Parathyroid adenoma (tissue), 2 donors: Measurements from ENCODE around the gene SMPDL3B.

Experiments used
- H2AFZ ChIP-seq: fragments of 300-600 bp; sonication (generic); one replicate; pipeline ENCODE4 v1.7.0; 2017; ENCODE audit warnings: antibody characterized with exemption, mild to moderate bottlenecking
- H3K27ac ChIP-seq: fragments of 300-600 bp; sonication (generic); one replicate; pipeline ENCODE4 v1.7.0; 2017
- H3K27me3 ChIP-seq: fragments of 300-600 bp; sonication (generic); one replicate; pipeline ENCODE4 v1.7.0; 2017; ENCODE audit warnings: low read length; ENCODE audit not compliant: control insufficient read depth, insufficient read depth
- H3K36me3 ChIP-seq: fragments of 300-600 bp; sonication (generic); one replicate; pipeline ENCODE4 v1.7.0; 2017; ENCODE audit warnings: low read length; ENCODE audit not compliant: control insufficient read depth, insufficient read depth
- H3K4me1 ChIP-seq: fragments of 300-600 bp; sonication (generic); one replicate; pipeline ENCODE4 v1.7.0; 2017; ENCODE audit warnings: control low read depth
- H3K4me2 ChIP-seq: fragments of 300-600 bp; sonication (generic); one replicate; pipeline ENCODE4 v1.7.0; 2017; ENCODE audit warnings: low read length
- H3K4me3 ChIP-seq: fragments of 300-600 bp; sonication (generic); one replicate; pipeline ENCODE4 v1.7.0; 2017; ENCODE audit warnings: low read depth, low read length
- H3K79me2 ChIP-seq: fragments of 300-600 bp; sonication (generic); one replicate; pipeline ENCODE4 v1.7.0; 2017; ENCODE audit warnings: control low read depth
- H3K9ac ChIP-seq: fragments of 300-600 bp; sonication (generic); one replicate; pipeline ENCODE4 v1.7.0; 2017; ENCODE audit warnings: mild to moderate bottlenecking
- H3K9me3 ChIP-seq: fragments of 300-600 bp; sonication (generic); one replicate; pipeline ENCODE4 v1.7.0; 2017; ENCODE audit warnings: low read length; ENCODE audit not compliant: control insufficient read depth
- TF ChIP-seq, protein P1 (sequence below): fragments of 300-600 bp; sonication (generic); IDR thresholded peaks from one replicate; pipeline ENCODE4 v1.7.0; 2017; ENCODE audit warnings: antibody characterized with exemption, mild to moderate bottlenecking
- donor health status: primary hyperparathyroidism.

Gene SMPDL3B

DNA sequence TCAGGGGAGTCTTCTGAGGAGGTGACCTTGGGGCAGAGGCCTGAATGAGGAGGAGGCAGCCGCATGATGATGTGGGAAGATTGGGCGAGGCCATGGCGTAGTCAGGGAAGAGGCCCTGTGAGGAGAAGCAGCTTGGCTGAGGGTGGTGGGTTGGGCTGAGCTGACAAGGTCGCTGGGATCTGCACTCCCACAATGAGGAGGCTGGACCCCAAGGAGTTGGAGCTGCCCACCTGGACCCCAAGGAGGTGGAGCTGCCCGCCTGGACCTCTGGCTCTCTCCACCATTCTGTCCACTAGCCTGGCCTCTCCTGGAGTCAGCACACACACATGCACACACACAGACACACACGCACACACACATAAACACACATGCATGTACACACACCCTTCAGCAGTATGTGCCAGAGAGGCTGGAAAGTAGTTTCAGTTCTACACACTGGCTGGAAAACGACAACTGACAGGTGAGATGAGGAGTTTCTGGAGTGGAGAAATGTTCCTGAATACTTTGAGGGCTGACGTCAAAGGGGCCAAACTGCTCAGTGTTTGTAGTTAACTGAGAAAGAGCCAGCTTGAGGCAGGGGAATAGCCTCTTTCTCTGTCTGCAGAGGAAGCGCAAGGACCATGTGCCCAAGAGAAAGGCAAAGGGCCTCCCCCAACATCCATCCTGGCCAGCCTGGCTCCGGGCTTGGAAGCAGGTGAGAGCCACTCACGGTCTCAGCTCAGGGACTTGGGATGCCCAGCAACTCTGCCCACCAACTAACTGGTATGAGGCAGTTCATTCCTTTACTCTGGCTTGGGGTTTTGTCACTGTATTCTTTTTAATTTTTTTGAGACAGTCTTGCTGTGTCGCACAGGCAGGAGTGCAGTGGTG is 7.1 kb downstream of the SMPDL3B start:
- no peak overlapping the region for H2AFZ ChIP-seq
- H3K4me3 ChIP-seq, result no peak overlapping the region
- no peaks in the 10 kb centered on the region for H3K79me2 ChIP-seq
- H3K9ac ChIP-seq, result no peak overlapping the region
- H3K4me2 ChIP-seq, result no peak overlapping the region
- H3K27ac ChIP-seq, result no peak overlapping the region
- H3K36me3 ChIP-seq, result no peaks in the 10 kb centered on the region
- TF ChIP-seq, protein P1, sequence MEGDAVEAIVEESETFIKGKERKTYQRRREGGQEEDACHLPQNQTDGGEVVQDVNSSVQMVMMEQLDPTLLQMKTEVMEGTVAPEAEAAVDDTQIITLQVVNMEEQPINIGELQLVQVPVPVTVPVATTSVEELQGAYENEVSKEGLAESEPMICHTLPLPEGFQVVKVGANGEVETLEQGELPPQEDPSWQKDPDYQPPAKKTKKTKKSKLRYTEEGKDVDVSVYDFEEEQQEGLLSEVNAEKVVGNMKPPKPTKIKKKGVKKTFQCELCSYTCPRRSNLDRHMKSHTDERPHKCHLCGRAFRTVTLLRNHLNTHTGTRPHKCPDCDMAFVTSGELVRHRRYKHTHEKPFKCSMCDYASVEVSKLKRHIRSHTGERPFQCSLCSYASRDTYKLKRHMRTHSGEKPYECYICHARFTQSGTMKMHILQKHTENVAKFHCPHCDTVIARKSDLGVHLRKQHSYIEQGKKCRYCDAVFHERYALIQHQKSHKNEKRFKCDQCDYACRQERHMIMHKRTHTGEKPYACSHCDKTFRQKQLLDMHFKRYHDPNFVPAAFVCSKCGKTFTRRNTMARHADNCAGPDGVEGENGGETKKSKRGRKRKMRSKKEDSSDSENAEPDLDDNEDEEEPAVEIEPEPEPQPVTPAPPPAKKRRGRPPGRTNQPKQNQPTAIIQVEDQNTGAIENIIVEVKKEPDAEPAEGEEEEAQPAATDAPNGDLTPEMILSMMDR, result no peak
- no peaks in the 10 kb centered on the region for H3K4me1 ChIP-seq
- no peaks in the 10 kb centered on the region for H3K27me3 ChIP-seq
- no peaks in the 10 kb centered on the region for H3K9me3 ChIP-seq

DNA sequence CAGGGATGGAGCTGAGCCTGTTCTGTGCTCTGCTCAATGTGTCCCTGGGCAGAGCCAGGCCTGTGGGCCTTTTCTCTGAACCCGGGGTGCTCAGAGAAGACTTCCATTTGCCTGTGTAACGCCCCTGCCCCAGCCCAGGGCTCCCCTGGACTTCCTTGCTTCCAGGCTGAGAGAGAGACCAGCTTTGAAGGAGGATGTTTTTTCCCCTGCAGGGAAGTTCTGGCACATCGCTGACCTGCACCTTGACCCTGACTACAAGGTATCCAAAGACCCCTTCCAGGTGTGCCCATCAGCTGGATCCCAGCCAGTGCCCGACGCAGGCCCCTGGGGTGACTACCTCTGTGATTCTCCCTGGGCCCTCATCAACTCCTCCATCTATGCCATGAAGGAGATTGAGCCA is 10.2 kb downstream of the SMPDL3B start:
- Histone ChIP-seq H3K4me3 (no peak overlapping the region), H3K36me3 (no peaks in the 10 kb centered on the region), H3K27ac (no peak overlapping the region), H3K9ac (no peak overlapping the region), H3K79me2 (no peaks in the 10 kb centered on the region), H2AFZ (no peak overlapping the region), H3K27me3 (no peaks in the 10 kb centered on the region), H3K4me2 (no peak overlapping the region), H3K4me1 (no peaks in the 10 kb centered on the region), H3K9me3 (no peaks in the 10 kb centered on the region)
- TF ChIP-seq, protein P1, result no peak

DNA sequence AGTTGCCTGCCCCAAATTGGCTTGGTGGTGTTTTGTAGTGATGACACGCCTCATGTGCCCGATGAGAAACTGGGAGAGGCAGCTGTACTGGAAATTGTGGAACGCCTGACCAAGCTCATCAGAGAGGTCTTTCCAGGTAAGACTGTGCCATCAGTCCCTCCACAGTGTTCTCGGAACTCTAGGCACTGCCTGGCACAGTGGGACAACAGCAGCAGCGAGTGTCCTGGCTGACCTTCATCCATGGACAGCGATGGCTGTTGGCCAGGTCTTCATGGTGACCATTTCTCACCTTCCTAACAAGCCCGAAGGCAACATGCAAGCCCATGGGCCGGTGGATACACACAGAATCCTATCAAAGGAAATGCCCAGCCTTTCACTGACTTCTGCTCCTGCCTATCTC is 14.2 kb downstream of the SMPDL3B start:
- Histone ChIP-seq H3K4me3 (no peak overlapping the region), H2AFZ (no peak overlapping the region), H3K4me2 (no peak overlapping the region), H3K9me3 (no peaks in the 10 kb centered on the region), H3K4me1 (no peaks in the 10 kb centered on the region), H3K9ac (no peak overlapping the region), H3K79me2 (no peaks in the 10 kb centered on the region), H3K36me3 (no peaks in the 10 kb centered on the region), H3K27ac (no peak overlapping the region), H3K27me3 (no peaks in the 10 kb centered on the region)
- TF ChIP-seq, protein P1, result no peak

DNA sequence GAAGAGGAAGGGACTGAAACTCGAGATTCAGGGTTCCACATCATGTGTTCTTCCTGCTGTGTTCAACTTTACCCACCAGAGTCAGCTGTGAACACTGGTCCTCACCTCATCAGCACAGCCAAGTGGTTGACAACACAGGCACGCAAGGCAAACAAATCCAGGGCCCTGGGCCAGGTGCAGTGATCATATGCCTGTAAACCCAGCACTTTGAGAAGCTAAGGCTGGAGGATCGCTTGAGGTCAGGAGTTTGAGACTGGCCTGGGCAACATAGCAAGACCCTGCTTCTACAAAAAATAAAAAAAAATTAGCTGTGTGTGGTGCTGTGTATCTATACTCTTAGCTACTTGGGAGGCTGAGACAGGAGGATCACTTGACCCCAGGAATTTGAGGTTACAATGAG is 16.6 kb downstream of the SMPDL3B start:
- H3K27me3 ChIP-seq, result no peaks in the 10 kb centered on the region
- no peaks in the 10 kb centered on the region for H3K4me1 ChIP-seq
- H3K27ac ChIP-seq, result no peak overlapping the region
- no peak overlapping the region for H3K4me3 ChIP-seq
- H3K36me3 ChIP-seq, result no peaks in the 10 kb centered on the region
- TF ChIP-seq, protein P1, result no peak
- H3K9me3 ChIP-seq, result no peaks in the 10 kb centered on the region
- H2AFZ ChIP-seq, result no peak overlapping the region
- no peaks in the 10 kb centered on the region for H3K79me2 ChIP-seq
- no peak overlapping the region for H3K4me2 ChIP-seq
- H3K9ac ChIP-seq, result no peak overlapping the region

DNA sequence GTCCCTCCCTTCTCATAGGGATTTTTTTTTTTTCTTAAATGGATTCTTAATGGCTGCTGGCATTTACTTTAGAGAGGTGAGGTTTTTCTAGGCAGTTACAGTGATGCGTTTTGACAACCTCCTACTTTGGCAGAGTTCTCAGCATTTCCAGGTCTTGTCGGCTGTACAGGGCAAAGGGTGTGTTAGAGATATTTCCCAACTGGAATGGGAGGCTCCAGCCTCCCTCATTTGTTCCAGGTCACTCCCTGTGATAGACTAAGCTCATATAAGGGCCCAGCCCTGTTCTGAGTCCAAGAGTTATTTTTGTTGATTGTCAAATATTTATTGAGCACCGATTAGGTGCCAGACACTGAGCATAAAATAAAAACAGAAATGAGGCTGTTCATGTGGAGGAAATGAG is 17.3 kb downstream of the SMPDL3B start:
- Histone ChIP-seq H3K36me3 (no peaks in the 10 kb centered on the region), H3K9ac (no peak overlapping the region), H3K27ac (no peak overlapping the region)

More for the DNA sequence above, 17.3 kb downstream of the SMPDL3B start:
- Histone ChIP-seq H3K9me3 (no peaks in the 10 kb centered on the region), H3K4me2 (no peak overlapping the region), H3K4me3 (no peak overlapping the region), H3K79me2 (no peaks in the 10 kb centered on the region), H2AFZ (no peak overlapping the region), H3K4me1 (no peaks in the 10 kb centered on the region), H3K27me3 (no peaks in the 10 kb centered on the region)
- TF ChIP-seq, protein P1, result no peak
